Gastrocnemius medialis (tissue), 4 donors: ENCODE data around the gene BRS3. TPM values are rescaled to one million over a fixed set of nuclear protein-coding genes. Genes with fewer than 3 reads are reported as not detected.
A peak's percentile ranks its signal among the peaks of the same experiment; 100 is the strongest.

Source experiments
- ATAC-seq, 2 donors: fragments of 150-250 bp; one replicate each; pipeline ENCODE4 v1.9.1; 2016
- DNase-seq, 2 donors: peaks; one replicate each; pipeline ENCODE4 v3.0.0-alpha.2; 2019
- H3K27ac ChIP-seq, 4 donors: fragments of 200-600 bp; sonication (generic); 1 replicate in 1 of 4; 2 replicates in 3 of 4; pipeline ENCODE4 v1.5.1; 2016 to 2018; ENCODE audit warnings: mild to moderate bottlenecking in 2 of 4, moderate library complexity in 1 of 4
- H3K27me3 ChIP-seq, 3 donors: fragments of 200-600 bp; sonication (generic) in 2 of 3; 1 replicate in 1 of 3; 2 replicates in 2 of 3; pipeline versions ENCODE4 v1.5.1 to v1.6.0; 2016 to 2019; ENCODE audit warnings: mild to moderate bottlenecking in 1 of 3, moderate library complexity in 1 of 3
- H3K36me3 ChIP-seq, 2 donors: fragments of 200-600 bp; sonication (generic) in 1 of 2; one replicate each; pipeline ENCODE4 v1.5.1; 2017 to 2018
- H3K4me1 ChIP-seq, 2 donors: fragments of 200-600 bp; sonication (generic) in 1 of 2; one replicate each; pipeline ENCODE4 v1.5.1; 2016 to 2017; ENCODE audit warnings: mild to moderate bottlenecking in 2 of 2
- H3K4me3 ChIP-seq, 4 donors: fragments of 200-600 bp; sonication (generic) in 3 of 4; 1 replicate in 1 of 4; 2 replicates in 3 of 4; pipeline ENCODE4 v1.5.1; 2016 to 2019; ENCODE audit warnings: mild to moderate bottlenecking in 2 of 4
- H3K9me3 ChIP-seq, 3 donors: fragments of 200-600 bp; sonication (generic) in 2 of 3; 1 replicate in 1 of 3; 2 replicates in 2 of 3; pipeline ENCODE4 v1.5.1; 2016 to 2019
- CTCF ChIP-seq, 5 experiments: fragments of 450-650 bp in 3 of 5; fragments of 200-600 bp in 2 of 5; sonication (generic) in 2 of 5; IDR thresholded peaks in 4 of 5; conservative IDR thresholded peaks in 1 of 5; 1 replicate in 4 of 5; 2 replicates in 1 of 5; pipeline ENCODE4 v1.5.1; 2016 to 2019; ENCODE audit warnings: antibody characterized with exemption in 5 of 5, mild to moderate bottlenecking in 3 of 5, moderate library complexity in 3 of 5
- POLR2A ChIP-seq, 2 donors: fragments of 450-650 bp; IDR thresholded peaks; one replicate each; pipeline ENCODE4 v1.6.1; 2017; ENCODE audit warnings: antibody characterized with exemption in 2 of 2, mild to moderate bottlenecking in 2 of 2, moderate library complexity in 2 of 2
- in situ Hi-C, 4 donors: fragments of 200-750 bp; cut with MboI; loops; one replicate each; pipeline versions ENCODE4 v1.15.0 to v1.8.0; 2017; ENCODE audit warnings: low sequenced_read_pairs in 4 of 4
- intact Hi-C: fragments of 100-400 bp; cut with DNase I; formaldehyde crosslinking; loops from one replicate; pipeline ENCODE4 v1.15.1; 2023; ENCODE audit warnings: low total_unique reads
- total RNA-seq, 4 donors: library from RNA; depleted of rRNA; stranded (reverse); fragments of >200 nt; gene quantifications; one replicate each; pipeline versions ENCODE4 v1.1.0 to v1.2.3, GENCODE V29; 2016

BRS3 gene
- total RNA-seq, 4 donors from 2014 or later: not detected

DNA sequence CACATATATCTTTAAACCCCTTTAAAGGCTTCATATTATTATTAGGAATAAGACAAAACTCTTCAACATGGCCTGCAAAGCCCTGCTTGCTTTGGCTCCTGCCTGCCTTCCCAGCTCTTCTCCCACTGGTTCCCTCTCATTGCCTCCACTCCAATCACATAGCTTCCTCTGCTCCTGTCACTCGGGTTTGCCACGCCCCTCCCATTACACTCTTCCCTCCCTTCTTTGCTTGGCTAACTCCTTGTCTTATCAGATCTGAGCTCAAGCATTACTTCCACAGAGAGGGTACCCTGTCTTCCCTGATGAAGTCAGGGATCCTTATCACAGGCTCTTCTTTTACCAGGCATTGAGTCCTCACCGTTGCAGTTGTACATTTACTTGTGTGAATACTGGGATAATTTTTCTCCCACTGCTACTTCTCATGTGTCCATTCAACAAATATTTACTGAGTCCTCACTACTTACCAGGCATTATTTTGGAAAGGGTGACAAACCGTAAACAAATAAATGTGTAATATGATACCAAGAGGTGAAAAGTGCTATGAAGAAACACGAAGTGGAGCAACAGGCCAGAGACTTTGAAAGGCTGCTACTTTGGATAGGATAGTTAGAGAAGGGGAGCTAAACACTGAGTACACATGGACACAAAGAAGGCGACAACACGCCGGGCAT lies 41.0 kb downstream of the BRS3 start:
- H3K36me3 ChIP-seq: no peaks in the 10 kb centered on the region
- no peak overlapping the region for H3K27ac ChIP-seq
- TF ChIP-seq CTCF (IDR thresholded peaks at IDR 0.05 in 4 of 5, conservative IDR thresholded peaks at IDR 0.05 in 1 of 5): no peak
- no peak for TF ChIP-seq POLR2A (IDR thresholded peaks at IDR 0.05)
- ATAC-seq (peak in 1 of 2 donors; percentile 37), DNase-seq (no peak)
- H3K9me3 ChIP-seq: no peaks in the 10 kb centered on the region
- no peak overlapping the region for H3K4me3 ChIP-seq
- in situ Hi-C loops: no loop called here
- peaks cover 11 to 14% of the 10 kb centered on the region in 2 donors for H3K4me1 ChIP-seq
- intact Hi-C loops: loop anchor here (10.0 kb wide), 1 partner anchor 254 kb away; no protein-coding TSS in a partner anchor
- no peaks in the 10 kb centered on the region for H3K27me3 ChIP-seq

DNA sequence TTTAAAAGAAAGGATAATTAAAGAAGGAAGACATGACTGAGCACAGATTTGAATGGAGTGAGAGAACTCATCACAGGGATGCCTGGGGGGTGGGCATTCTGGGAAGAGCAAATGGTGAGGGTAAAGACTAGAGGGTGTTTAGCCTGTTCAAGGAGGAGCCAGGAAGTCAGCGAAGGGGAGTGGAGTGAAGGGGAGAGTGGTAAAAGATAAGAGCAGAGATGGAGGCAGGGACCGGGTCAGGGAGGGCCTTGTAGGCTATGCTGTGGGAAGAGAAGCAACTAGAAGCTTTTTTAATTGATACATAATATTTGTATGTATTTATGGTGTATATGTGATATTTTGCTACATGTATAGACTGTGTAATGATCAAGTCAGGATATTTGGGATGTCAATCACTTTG lies 42.0 kb downstream of the BRS3 start:
- no peak for ATAC-seq
- H3K27ac ChIP-seq: no peak overlapping the region
- DNase-seq: no peak
- peaks cover 11 to 14% of the 10 kb centered on the region in 2 donors for H3K4me1 ChIP-seq
- H3K9me3 ChIP-seq: no peaks in the 10 kb centered on the region
- no peaks in the 10 kb centered on the region for H3K36me3 ChIP-seq
- no peak for TF ChIP-seq POLR2A (IDR thresholded peaks at IDR 0.05)
- no peak for TF ChIP-seq CTCF (IDR thresholded peaks at IDR 0.05 in 4 of 5, conservative IDR thresholded peaks at IDR 0.05 in 1 of 5)
- intact Hi-C loops (loop anchor here (10.0 kb wide), 1 partner anchor 255 kb away; no protein-coding TSS in a partner anchor), in situ Hi-C loops (no loop called here)
- H3K4me3 ChIP-seq: no peak overlapping the region
- no peaks in the 10 kb centered on the region for H3K27me3 ChIP-seq

DNA sequence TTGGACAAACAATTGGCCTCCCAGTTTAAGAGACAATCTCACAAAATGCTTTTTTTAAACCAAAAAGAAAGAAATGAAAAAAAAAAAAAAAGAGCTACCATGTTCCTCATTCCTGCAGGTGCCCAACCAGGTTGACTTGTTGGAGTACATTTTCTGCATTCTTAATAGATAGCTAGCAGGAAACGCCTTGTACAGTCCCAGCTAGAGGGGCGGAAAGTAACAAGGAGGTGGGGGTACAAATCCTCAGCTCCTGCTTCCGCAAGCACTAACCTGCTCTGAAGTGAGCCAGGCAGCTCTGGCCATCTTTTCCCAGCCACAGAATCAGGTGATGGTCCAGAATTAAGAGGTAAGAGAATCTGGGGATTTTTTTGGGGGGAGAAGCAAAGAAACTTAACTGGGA lies 44.2 kb downstream of the BRS3 start, which contains the start of gene VGLL1:
VGLL1 (plus strand) TSS at position 265 of the 400 bp plus-strand sequence. CDS start 3,806 bp downstream, outside the sequence.
- DNase-seq (no peak), ATAC-seq (no peak)
- Histone ChIP-seq H3K27ac (no peak within 1 kb of the TSS), H3K27me3 (no peaks in the 10 kb centered on the region), H3K9me3 (no peaks in the 10 kb centered on the region), H3K36me3 (no peaks in the 10 kb centered on the region), H3K4me3 (no peak within 1 kb of the TSS), H3K4me1 (no peaks in the 10 kb centered on the region)
- in situ Hi-C loops: no loop called here
- intact Hi-C loops: no loop called here
- no peak for TF ChIP-seq CTCF (IDR thresholded peaks at IDR 0.05 in 4 of 5, conservative IDR thresholded peaks at IDR 0.05 in 1 of 5)

GRCh38 chrX:136534131-136534530 lies 46.4 kb downstream of the BRS3 start:
- Histone ChIP-seq H3K36me3 (no peaks in the 10 kb centered on the region), H3K4me3 (no peak overlapping the region), H3K27me3 (no peaks in the 10 kb centered on the region), H3K27ac (no peak overlapping the region), H3K9me3 (no peaks in the 10 kb centered on the region), H3K4me1 (no peaks in the 10 kb centered on the region)
- DNase-seq: no peak
- ATAC-seq: no peak
- TF ChIP-seq POLR2A (IDR thresholded peaks at IDR 0.05) (no peak), CTCF (IDR thresholded peaks at IDR 0.05 in 4 of 5, conservative IDR thresholded peaks at IDR 0.05 in 1 of 5) (no peak)
- intact Hi-C loops (no loop called here), in situ Hi-C loops (no loop called here)
